ENCODE measurements around the gene COL27A1. TPM values are rescaled to one million over a fixed set of nuclear protein-coding genes. Genes with fewer than 3 reads are reported as not detected.

The COL27A1 gene
- polyA plus RNA-seq, 1 donor (not counting 4 experiments of a cell fraction or from before 2014, with no cell fraction given) = 14.0 TPM

DNA sequence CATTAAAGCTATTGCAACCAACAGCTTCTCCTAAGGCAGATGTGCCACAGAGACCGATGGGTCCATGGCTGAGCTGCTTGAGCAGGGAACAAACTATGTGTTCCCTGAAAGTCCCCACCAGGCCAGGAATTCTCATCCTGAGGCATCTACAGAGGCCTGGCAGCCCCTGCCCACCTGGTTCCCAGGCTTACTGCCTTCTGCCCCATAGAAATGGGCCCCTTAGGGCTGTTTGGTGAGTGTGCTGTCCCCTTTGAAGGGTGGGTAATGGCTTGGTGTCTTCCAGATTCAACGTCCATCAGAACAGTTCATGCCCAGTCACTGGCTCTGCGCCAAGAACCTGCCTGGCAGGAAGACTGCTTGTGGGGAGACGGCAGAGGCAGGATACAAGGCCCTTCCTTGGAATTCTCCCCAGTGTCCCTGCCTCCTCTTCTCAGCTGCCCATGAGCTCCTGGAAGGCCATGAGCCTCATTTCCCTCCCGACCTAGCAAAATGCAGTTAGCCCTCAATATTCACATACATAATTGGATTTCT, 3.8 kb upstream of the COL27A1 start:
- no peak overlapping the region for H2AFZ ChIP-seq (ENCODE audit: control insufficient read depth, low read length)
- H3K27me3 ChIP-seq (ENCODE audit: control insufficient read depth, extremely low read depth, insufficient read depth, low read length) = peaks cover 26% of the 10 kb centered on the region
- dilution Hi-C loops (cut with MboI; ENCODE audit: extremely low pct_ligation_motif_present, low sequenced_read_pairs) = no loop called here
- TF ChIP-seq, protein P1, sequence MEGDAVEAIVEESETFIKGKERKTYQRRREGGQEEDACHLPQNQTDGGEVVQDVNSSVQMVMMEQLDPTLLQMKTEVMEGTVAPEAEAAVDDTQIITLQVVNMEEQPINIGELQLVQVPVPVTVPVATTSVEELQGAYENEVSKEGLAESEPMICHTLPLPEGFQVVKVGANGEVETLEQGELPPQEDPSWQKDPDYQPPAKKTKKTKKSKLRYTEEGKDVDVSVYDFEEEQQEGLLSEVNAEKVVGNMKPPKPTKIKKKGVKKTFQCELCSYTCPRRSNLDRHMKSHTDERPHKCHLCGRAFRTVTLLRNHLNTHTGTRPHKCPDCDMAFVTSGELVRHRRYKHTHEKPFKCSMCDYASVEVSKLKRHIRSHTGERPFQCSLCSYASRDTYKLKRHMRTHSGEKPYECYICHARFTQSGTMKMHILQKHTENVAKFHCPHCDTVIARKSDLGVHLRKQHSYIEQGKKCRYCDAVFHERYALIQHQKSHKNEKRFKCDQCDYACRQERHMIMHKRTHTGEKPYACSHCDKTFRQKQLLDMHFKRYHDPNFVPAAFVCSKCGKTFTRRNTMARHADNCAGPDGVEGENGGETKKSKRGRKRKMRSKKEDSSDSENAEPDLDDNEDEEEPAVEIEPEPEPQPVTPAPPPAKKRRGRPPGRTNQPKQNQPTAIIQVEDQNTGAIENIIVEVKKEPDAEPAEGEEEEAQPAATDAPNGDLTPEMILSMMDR (optimal IDR thresholded peaks at IDR 0.05 in 1 of 3, IDR thresholded peaks at IDR 0.05 in 1 of 3, conservative IDR thresholded peaks at IDR 0.05 in 1 of 3; ENCODE audit: extremely low read depth in 1 of 3, insufficient read depth in 2 of 3, low read length in 3 of 3) = no peak
- no peak for TF ChIP-seq EZH2 (IDR thresholded peaks at IDR 0.05; ENCODE audit: low read length)
- peaks cover 2% of the 10 kb centered on the region for H3K79me2 ChIP-seq (ENCODE audit: control insufficient read depth, insufficient read depth, low read length)
- H3K9me1 ChIP-seq (ENCODE audit: control insufficient read depth, extremely low read depth, insufficient read depth, low read length) = no peaks in the 10 kb centered on the region
- DNase-seq (ENCODE audit: low read depth, low spot score) (no peak), FAIRE-seq (no peak)
- no peaks in the 10 kb centered on the region for H3K9me3 ChIP-seq (ENCODE audit: control insufficient read depth, low read depth, low read length)
- peaks cover 10% of the 10 kb centered on the region for H3K4me1 ChIP-seq (ENCODE audit: control insufficient read depth, extremely low read depth, insufficient read depth, low read length)
- no peak overlapping the region for H3K4me3 ChIP-seq (ENCODE audit: control insufficient read depth in 2 of 3, extremely low read depth in 1 of 3, insufficient read depth in 2 of 3, low read depth in 1 of 3, low read length in 3 of 3)
- no peaks in the 10 kb centered on the region for H3K36me3 ChIP-seq (ENCODE audit: control insufficient read depth in 2 of 2, extremely low read depth in 1 of 2, insufficient read depth in 2 of 2, low read length in 2 of 2)
- no peak overlapping the region for H3K27ac ChIP-seq (ENCODE audit: control insufficient read depth, insufficient read depth, low read length)
- no peaks in the 10 kb centered on the region for H4K20me1 ChIP-seq (ENCODE audit: control insufficient read depth, extremely low read depth, insufficient read depth, low read length)
- no peak overlapping the region for H3K4me2 ChIP-seq (ENCODE audit: control insufficient read depth, extremely low read depth, insufficient read depth, low read depth, low read length)
- no peak overlapping the region for H3K9ac ChIP-seq (ENCODE audit: control insufficient read depth, extremely low read depth, insufficient read depth, low read length)

DNA sequence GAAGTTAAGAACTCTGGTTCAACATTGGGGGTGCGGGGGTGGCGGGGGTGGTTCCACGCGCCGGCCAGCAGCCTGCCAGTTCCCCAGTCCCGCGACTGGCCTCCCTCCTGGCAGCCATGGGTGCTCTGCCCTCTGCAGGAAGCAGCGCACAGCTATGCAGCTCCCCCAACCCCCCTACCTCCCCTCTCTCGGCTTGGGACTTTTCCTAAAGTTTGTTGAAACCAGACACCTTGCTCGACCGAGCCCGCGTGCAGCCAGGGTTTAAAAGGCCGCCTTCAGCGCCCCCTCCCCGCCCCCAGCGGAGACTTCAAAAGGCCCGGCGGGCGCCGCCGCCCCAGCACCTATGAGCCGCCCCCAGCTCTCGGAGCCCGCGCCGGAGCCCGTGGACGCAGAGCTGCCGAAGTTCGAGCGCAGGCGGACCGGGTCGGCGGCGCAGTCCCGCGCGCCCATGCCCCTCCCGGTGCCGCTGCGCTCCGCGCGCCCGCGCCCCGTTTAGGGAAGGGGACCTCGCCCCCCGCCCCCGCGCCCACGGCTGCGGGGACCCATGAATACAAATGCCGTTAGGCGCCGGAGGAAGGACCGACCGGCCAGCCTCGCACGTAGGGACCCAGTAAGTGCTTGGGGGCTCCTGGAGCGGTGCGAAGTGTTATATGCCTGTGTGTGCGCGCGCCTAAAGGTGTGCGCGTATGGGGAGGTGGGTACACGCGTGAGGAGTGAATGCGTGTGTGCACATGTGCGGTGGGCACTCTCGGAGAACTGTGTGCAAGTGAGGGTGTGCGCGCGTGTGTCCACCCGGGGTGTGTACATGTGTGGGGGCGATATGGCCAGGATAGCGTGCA, 1.4 kb upstream of the COL27A1 start:
- Histone ChIP-seq H3K27ac (ENCODE audit: control insufficient read depth, insufficient read depth, low read length) (no peak overlapping the region), H3K36me3 (ENCODE audit: control insufficient read depth in 2 of 2, extremely low read depth in 1 of 2, insufficient read depth in 2 of 2, low read length in 2 of 2) (no peaks in the 10 kb centered on the region), H2AFZ (ENCODE audit: control insufficient read depth, low read length) (no peak overlapping the region), H3K4me2 (ENCODE audit: control insufficient read depth, extremely low read depth, insufficient read depth, low read depth, low read length) (peak overlapping the region; percentile 83), H3K27me3 (ENCODE audit: control insufficient read depth, extremely low read depth, insufficient read depth, low read length) (peaks cover 22% of the 10 kb centered on the region), H3K4me1 (ENCODE audit: control insufficient read depth, extremely low read depth, insufficient read depth, low read length) (peaks cover 25% of the 10 kb centered on the region), H4K20me1 (ENCODE audit: control insufficient read depth, extremely low read depth, insufficient read depth, low read length) (peaks cover 2% of the 10 kb centered on the region), H3K9me3 (ENCODE audit: control insufficient read depth, low read depth, low read length) (no peaks in the 10 kb centered on the region), H3K79me2 (ENCODE audit: control insufficient read depth, insufficient read depth, low read length) (peaks cover 23% of the 10 kb centered on the region), H3K9me1 (ENCODE audit: control insufficient read depth, extremely low read depth, insufficient read depth, low read length) (peaks cover 3% of the 10 kb centered on the region), H3K4me3 (ENCODE audit: control insufficient read depth in 2 of 3, extremely low read depth in 1 of 3, insufficient read depth in 2 of 3, low read depth in 1 of 3, low read length in 3 of 3) (peak overlapping the region; percentile 20 to 56 (median 40)), H3K9ac (ENCODE audit: control insufficient read depth, extremely low read depth, insufficient read depth, low read length) (no peak overlapping the region)
- dilution Hi-C loops (cut with MboI; ENCODE audit: extremely low pct_ligation_motif_present, low sequenced_read_pairs) = no loop called here
- DNase-seq (ENCODE audit: low read depth, low spot score) (no peak), FAIRE-seq (no peak)
- TF ChIP-seq, protein P1 (optimal IDR thresholded peaks at IDR 0.05 in 1 of 3, IDR thresholded peaks at IDR 0.05 in 1 of 3, conservative IDR thresholded peaks at IDR 0.05 in 1 of 3; ENCODE audit: extremely low read depth in 1 of 3, insufficient read depth in 2 of 3, low read length in 3 of 3) = peak in 1 of 3 experiments; percentile 47
- peak; percentile 86 for TF ChIP-seq EZH2 (IDR thresholded peaks at IDR 0.05; ENCODE audit: low read length)

All from keratinocyte (primary cell).